NCI-H526 treated with DMSO at 0.1 percent for 48 hours (cell line): Measurements from ENCODE around the gene TSR2.

Experiments
- DNase-seq: peaks from one replicate; lab custom pipeline; 2025; lab: John Stamatoyannopoulos, UW

The TSR2 gene, protein sequence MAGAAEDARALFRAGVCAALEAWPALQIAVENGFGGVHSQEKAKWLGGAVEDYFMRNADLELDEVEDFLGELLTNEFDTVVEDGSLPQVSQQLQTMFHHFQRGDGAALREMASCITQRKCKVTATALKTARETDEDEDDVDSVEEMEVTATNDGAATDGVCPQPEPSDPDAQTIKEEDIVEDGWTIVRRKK

DNA sequence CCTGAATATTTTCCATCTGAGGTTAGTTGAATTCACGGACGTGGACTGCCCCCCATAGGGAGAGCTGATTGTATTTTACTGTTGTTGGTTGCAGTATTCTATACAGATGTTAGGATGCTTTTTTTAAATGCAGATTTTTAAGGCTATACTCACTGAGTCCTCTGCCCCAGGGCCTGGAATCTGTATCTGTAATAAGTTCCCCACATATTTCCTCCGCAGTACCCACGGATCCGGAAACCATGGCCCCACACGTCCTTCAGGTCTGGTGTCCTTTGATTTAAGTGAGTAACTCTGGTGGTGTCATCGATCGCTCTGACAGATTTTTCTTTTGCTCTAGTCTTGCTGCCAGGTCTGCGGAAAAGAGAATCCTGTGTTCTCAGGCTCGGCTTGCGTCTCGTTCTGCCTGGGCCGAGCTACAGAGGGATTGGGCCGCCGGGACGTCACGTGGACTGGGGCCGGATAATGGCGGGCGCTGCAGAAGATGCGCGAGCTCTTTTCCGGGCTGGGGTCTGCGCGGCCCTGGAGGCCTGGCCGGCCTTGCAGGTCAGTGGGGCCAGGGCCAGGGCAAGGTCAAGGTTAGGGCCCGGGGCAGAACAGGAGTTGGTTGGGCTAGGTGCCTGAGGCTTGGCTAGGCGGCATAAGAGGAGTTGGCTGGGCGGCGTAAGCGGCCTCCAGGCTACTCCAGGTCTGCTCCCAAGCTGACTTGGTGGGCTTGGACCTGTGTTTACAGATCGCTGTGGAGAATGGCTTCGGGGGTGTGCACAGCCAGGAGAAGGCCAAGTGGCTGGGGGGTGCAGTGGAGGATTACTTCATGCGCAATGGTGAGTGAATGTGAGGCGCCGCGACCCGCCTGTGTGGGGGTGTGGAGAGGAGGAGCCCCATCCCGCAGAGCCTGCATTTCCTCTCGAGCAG is at the start of gene TSR2:
Gene TSR2 (plus strand): TSS at position 445 of the 912 bp plus-strand sequence. CDS start 18 bp downstream, at position 463.
- peak; percentile 75 for DNase-seq

DNA sequence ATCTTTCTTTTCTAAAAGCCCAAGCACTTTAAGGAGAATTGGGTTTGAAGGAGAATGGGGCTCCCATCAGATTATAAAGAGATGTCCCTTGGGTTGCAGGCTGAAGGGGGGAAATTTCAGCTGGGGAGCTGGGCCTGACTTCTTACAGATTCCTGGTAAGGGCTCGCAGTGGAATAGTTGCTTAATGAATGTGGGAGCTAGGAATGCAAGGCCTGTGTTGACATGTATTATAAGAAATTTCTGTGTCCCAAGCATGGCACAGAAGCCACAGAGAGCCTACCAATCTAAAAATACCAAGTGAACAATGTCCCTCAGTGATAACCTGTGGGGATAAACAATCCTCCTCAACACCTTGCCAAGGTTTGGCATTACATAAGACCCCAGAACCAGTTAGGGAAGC is 43.1 kb upstream of the TSR2 start:
- DNase-seq = no peak

DNA sequence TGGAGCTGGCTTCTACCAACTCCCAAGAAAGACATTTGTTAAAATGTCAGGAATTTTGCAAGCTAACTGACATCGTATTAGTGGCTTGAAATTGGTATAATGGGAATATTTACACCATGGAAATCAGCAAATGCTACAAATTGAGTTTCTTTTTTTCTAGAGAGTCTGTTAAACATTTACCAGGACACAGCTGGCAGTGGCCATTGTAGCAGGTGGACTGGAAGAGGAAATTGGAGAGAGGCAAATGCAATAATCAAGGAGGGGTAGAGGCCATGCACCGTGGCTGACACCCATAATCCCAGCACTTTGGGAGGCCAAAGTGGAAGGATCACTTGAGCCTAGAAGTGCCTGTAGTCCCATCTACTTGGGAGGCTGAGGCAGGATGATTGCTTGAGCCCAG is 32.9 kb upstream of the TSR2 start:
- DNase-seq = no peak

DNA sequence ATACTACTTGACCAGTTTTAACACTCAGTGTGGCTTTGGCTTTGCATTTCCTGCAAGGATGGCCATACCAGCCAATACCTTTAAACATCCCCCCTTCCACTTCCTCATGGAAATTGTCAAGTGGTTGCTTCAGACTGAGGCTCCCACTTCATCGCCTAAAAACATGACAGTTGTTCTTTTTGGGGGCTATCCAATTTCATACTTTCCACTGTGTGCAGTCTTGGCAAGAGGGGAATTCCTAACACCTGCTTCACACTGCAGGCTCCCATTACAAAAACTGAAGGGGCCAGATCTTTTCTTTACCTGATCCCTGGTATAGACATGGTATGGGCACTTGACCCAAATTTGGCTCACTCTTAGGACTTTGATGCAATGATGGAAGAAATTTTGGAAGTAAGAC is 28.5 kb upstream of the TSR2 start:
- no peak for DNase-seq

DNA sequence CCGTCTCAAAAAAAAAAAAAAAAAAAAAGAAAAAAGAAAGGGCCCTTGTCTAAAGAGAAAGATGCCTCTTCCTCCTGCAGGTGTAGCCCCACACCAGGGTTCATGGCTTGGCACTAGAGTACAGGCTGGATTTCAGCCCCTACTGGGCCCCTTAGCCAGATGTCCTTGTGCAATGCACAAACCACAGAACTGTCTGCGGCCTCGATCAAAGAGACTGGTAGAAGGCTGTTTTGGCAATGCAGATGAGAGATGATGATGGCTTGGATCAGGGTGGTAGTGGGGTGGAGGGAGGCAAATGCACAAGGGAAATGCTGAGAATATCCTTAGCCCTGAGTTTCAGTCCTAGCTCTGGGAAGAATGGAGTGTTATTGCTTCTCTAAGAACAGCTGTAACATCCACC is 26.5 kb upstream of the TSR2 start:
- DNase-seq = no peak

DNA sequence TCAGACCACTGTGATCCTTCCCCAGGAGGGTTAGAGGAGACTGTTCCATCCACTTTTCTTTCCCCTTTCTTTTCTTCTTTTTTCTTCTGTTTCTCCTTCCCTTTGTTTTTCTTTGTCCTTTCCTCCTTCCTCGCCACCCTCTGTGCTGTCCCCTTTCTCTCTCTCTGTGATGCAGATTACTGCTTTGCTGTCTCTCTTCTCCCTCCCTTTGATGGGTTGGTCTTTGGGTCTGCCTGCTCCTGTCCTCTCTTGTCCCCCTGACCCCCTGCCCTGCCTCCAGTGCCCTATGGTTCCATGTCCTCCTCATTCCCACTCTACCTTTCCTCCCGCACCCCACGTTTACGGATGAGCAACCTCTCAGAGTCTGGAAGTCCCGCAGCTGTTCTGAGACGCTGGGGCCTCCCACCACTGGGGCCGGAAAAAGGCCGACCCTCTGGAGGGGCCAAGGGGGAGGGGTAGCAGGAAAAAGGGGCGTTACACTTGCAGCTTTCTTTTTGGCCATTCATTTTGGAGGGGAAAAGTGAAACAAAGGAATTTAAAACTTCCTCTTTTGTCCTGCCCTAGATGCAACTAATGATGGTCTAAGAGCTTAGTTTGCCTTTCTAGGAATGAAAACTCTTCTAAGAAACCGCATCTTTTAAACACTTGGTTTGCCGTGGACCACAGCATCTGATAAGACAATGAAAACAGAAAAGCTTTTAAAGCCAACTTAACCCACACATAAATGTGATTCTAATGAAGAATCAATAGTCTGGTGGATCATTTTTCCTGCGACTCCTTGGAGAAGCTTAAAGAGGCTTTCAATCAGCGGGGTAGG is 24.5 kb upstream of the TSR2 start:
- DNase-seq = no peak

DNA sequence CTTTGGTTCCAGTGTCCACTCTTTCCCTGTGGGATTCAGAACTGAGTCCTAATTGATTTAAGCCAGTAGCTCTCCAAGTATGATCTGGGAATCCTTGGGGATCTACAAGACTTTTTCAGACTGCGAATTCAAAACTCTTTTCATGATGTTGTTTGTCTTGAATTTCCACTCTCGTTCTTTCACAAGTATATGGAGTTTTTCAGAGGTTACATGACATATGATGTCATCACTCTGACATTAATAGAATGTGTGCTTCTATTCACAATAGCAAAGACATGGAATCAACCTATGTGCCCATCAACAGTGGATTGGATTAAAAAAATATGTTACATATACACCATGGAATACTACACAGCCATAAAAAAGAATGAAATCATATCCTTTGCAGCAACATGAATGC is 23.2 kb upstream of the TSR2 start:
- DNase-seq = no peak

DNA sequence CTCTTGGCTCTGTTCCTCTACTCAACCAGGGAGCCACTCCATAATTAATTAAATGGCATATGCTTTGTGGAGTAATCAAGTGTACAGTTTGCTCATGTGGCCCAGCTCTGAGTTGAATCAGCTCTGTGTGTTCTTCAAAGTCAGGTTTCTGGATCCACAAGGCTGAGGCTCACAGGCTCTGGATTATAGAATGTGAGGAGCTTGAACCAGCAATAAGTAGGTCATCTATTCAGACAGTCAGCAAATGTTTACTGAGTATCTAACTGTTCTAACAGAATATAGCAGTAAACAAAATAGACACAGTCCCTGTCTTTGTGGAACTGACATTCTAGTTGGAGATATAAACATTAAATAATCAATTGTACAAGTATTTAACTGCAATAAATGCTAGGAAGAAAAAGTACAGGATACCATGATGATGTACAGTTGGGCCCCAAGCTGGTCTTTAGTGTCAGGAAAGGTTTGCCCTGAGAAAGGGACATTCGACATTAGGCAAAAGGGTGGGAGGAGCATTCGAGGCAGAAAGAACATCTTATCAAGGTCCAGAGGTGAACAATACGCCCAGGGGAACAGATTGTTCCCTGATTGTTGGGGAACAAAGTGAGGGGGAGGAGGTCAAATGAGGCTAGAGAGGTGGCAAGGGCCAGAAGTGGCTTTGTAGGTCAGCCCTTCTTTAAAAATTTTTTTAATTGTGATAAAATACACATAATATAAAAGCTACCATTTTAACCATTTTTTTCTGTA is 20.5 kb upstream of the TSR2 start:
- DNase-seq = no peak

DNA sequence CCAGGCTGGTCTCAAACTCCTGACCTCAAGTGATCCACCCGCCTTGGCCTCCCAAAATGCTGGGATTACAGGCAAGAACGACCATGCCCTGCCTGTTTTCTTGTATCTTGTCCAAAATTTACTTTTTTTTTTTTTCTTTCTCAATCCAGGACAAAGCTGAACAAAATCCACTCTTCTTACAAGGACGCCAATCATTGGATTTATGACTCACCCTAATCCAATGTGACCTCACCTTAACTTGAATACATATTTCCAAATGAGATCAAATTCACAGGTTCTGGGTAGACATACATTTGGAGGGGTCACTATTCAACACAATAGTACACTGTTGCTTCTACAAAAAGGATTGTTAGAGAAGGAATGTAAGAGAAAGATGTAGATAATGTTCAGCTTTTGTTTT is 18.0 kb upstream of the TSR2 start:
- DNase-seq = no peak

DNA sequence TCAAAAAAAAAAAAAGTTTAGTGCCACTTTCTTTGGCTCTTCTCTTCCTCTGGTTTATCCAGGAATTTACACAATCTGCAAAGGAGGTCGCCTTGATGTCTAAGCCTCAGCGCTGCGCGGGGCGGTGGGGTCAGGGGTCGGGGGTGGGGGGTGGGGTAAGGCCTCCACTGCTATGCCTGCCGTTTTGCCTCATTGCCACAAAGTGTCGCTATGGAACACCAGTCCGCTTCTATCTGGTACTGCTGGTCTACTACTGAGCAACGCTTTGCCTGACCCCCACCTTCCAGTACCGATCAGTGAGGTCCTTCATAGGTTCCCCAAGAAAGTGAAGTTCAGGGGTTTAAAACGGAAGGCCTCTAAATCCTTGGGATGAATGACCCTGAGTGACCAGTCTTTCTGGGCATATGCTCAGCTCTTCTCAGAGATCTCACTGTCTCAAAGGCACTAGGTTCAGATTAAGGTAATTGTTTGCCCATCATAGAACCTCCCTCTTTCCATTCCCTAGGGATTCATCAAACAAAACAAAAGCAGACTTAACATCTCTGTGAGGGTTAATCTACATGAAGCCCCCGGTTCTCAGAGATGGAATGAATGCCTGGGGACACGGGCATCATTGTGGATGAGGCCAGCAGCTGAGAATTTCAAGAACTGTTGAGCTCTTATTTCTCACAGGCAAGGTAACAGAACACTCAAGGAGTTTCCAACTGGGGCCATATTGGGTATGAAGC is 16.9 kb upstream of the TSR2 start:
- no peak for DNase-seq

DNA sequence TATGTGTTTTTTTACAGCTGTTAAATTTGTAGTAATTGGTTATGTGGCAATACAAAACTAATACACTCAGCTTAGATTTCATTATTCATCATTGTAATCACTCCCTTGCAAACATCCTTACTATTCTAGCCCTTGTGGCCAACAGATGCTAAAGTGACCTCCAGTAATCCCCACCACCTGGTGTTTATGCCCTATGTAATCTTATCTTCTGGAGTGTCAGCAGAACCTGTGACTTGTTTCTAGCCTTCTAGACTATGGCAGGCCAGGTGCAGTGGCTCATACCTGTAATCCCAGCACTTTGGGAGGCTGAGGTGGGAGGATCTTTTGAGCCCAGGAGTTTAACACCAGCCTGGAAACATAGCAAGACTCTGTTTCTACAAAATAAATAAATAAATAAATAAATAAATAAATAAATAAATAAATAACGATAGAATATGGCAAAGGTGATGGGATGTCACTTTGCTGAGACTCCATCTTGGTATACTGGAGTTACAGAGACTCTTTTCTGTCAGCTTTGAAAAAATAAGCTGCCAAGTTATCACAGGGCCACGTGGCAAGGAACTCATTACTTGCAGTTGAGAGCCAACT is 12.3 kb upstream of the TSR2 start:
- DNase-seq = no peak

DNA sequence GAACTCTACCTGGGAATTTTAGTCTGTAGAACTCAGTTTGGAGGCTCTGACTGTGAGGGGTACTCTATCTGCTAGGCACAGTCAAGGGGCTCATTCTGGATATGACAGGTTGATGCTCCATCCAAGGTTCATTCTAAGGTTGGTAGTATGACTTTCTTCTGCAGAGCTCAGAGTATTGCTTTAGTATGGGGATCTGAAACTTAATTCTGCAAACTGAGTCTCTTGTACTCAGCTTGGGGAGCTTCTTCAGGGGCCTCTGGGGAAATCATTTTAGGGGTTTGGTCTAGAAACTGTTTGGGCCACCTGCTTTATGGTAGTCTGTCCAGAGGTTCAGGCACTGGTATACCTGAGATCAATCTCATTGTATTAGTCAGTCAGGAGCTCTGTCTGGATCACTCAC is 9.7 kb upstream of the TSR2 start:
- no peak for DNase-seq

DNA sequence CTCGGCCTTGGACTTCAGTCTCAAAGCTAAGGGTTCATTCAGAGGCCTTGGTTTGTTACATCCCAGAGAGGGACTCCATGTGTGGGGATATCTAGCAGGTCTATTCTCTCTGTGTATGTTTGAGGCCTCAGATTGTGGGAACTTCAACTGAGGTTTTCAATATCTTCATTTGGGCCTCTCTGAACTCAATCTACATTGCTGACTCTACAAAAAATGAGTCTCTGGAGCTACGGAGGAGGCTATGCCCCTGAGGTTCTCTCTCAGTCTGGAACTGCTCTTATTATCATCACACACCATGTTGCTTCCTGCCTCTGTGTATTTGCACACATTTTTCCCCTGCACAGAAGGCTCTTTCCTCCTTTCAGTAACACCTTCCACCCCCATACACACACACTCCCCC is 5.1 kb upstream of the TSR2 start:
- no peak for DNase-seq

DNA sequence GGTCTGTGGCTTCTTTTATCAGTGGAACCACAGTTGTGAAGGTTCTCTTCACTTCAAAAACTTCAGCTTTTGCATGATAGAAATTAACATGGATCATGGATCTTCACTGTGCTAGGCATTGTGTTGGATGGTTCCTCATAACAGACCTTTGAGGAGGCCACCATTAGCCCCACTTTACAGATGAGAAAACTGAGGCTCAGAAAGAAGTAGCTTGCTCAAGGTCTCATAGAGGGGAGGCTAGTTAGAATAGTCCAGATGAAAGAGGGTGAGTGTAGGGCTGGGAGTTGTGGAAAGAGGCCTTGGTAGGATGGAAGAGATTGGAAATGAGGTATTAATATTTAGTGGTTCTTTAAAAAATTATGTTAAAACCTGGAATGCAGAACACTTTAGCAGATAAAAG is 2.6 kb downstream of the TSR2 start:
- DNase-seq = no peak

DNA sequence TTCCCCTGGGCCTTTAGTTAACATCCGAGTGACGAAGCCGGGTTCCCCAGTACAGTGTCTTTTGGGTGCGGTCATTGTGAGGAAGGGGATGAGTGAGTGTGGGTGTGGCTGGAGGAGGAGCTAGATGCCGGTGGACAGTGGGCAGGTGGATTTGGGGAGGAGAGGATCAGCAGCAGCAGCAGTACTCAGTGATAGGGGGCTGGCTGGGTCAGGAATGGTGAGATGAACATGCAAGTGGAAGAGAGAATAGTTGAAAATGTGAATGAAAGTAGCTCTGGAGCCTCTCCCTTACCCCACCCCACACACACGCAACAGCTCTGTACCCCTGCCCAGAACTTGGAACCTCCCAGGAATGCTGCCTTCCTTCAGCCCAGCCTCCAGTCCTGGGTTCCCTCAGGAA is 4.5 kb downstream of the TSR2 start:
- DNase-seq = no peak

DNA sequence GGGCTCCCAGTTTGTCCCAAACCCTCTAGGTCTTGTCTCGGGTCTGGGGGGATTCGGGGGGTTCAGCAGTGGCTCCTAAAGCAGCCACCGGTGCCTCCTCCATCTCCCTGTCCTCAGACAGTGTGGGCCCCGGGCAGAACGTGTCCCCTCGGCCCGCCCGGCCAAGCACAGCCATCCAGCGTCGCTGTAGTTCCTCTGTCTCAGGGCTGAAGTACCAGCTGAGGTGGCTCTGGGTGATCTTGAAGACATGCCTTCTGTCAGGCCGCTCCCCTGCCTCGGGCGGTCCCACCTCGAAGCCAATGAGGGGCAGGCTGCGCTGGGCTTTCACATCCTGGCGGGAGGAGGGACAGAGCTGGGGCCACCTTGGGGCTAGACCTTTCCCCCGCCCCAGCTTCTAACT is 5.9 kb downstream of the TSR2 start:
- no peak for DNase-seq

DNA sequence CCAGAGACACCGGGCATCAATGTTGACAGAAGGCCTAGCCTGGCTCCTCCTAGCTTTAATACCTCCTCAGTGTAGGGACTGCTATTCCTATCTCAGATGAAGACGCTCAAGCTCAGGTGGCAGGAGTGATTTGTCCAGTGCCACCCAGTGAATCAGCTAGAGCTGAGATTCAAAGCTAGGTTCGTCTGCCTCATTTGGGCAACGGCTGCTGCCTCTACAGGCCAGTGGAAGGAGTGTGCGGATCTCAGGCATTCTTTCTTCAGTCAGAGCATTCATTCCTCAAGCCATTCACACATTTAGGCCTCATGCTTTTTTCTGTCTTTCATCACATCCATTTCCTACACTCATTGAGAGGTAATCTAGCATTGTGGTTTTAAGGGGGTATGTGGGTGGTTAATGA is 7.3 kb downstream of the TSR2 start:
- DNase-seq = no peak

DNA sequence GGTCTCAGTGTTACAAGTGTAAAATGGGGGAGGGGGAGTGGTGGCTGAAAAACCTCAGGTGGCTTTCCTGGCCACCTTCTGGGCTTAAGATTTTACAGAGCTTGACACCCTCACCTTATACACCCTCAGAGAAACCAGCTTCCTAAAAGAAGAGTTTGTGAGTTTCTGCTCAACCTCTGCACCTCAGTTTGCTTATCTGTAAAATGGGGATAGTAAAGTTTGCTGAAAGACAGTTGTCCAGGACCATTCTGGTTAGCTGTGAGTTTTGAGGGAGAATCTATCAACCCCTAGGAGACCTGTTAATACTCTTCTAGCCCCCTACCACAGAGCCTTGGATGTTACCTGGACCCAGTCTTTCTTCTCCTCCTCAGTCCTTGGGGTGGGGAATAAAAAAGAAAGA is 9.7 kb downstream of the TSR2 start:
- no peak for DNase-seq

DNA sequence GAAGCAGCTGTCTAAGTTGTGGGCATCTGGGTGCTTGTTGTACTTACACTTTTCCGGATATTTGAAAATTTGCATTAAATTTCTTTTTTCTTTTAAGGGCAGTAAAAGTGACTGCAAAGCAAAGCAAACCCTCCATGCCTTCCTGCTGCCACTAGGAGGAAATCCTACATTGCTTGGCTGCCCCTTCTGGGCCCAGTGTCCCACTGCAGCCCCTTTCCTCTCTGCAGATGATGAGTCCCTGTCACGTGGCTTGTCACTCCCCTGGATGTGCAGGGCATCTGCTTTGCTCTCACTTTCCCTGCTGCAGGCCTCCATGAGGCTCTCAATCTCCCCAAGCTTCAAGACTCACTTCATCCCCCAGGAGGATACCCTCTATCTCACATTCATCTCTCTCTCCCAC is 12.7 kb downstream of the TSR2 start:
- no peak for DNase-seq

DNA sequence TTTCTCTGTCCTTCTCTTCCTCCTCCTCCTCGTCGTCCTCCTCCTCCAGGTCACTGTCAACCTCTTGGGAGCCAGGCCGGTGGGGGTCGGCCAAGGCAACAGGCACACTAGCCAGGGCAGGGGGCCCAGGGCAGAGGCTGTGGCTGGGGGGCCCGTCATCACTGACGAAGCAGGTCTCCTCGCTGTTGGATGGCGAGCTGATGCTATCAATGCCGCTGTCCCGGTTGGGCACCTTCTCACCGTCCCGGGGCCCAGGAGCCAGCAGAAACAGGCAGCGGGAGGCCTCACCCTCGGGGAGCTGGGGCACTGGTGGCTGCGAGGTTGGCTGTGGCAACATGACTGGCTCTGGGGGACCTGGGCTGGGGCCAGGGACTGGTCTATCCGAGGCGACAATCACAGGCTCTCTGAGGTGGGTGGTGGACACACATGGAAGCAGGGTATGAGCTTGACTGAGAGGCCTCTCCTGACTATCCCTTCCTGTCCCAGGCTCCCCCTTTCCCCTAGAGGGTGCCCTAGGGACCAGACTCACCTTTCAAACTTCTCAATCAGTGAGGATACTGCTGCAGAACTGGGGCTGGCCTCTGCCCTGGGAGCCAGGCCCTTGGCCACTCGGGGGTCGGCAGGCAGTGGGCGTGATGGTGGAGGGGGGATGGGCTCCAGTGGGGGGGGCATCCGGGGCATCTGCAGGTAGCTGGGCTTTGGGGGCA is 30.0 kb downstream of the TSR2 start:
- no peak for DNase-seq
